ENCODE data around the gene LRRC15.

LRRC15 gene

DNA sequence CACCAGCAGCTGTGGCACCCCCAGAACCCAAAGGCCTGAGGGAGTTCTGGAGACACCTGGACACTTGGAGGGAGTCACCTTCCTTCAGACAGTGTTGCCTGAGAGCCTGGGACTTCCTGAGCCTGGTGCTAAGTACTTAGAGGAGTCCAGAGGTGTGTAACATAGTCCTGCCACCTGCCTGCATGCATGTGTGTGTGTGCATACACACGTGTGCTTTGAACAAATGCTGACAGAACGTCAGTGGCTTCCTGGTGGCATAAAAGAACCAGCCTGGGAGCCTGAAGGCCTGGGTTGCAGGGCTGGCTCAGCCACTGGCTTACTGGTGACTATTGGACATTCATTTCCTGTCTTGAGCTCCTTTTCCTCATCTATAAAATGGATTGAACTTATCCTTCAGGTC is 15.2 kb downstream of the LRRC15 start:
- H3K27me3 ChIP-seq = no peaks in the 10 kb centered on the region
- no peaks in the 10 kb centered on the region for H3K4me1 ChIP-seq
- no peak for DNase-seq
- no peak overlapping the region for H3K4me3 ChIP-seq (ENCODE audit: low read depth, low read length)
- TF ChIP-seq, protein P1, sequence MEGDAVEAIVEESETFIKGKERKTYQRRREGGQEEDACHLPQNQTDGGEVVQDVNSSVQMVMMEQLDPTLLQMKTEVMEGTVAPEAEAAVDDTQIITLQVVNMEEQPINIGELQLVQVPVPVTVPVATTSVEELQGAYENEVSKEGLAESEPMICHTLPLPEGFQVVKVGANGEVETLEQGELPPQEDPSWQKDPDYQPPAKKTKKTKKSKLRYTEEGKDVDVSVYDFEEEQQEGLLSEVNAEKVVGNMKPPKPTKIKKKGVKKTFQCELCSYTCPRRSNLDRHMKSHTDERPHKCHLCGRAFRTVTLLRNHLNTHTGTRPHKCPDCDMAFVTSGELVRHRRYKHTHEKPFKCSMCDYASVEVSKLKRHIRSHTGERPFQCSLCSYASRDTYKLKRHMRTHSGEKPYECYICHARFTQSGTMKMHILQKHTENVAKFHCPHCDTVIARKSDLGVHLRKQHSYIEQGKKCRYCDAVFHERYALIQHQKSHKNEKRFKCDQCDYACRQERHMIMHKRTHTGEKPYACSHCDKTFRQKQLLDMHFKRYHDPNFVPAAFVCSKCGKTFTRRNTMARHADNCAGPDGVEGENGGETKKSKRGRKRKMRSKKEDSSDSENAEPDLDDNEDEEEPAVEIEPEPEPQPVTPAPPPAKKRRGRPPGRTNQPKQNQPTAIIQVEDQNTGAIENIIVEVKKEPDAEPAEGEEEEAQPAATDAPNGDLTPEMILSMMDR (IDR thresholded peaks at IDR 0.05; ENCODE audit: low read depth, low read length) = no peak
- no peaks in the 10 kb centered on the region for H3K9me3 ChIP-seq
- H3K36me3 ChIP-seq = no peaks in the 10 kb centered on the region

DNA sequence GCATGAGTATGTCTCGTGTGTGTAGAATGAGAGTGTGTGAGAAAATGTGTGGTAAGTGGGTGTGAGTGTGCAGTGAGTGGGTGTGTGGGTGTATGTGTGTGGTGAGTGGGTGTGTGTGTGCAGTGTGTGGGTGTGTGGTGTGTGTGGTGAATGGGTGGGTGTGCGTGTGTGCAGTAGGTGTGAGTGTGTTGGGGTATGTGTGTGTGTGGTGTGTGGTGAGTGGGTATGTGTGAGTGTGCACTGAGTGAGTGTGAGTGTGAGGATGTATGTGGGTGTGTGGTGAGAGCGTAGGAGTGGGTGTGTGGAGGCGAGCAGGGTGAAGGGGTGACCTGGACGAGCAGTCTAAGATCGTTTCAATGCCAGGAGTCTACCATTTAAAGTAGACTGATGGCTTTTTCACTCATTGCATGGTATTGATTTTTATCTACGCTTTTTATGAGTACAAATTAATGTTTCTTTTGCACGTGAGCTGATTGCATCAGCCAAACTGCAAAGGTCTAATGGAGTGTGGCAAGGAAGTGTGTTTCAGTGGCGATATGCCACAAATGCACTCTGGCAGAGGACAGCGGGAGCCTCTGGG is 16.8 kb downstream of the LRRC15 start:
- Histone ChIP-seq H3K4me1 (no peaks in the 10 kb centered on the region), H3K27me3 (no peaks in the 10 kb centered on the region), H3K4me3 (ENCODE audit: low read depth, low read length) (no peak overlapping the region), H3K36me3 (no peaks in the 10 kb centered on the region), H3K9me3 (no peaks in the 10 kb centered on the region)
- no peak for DNase-seq
- TF ChIP-seq, protein P1 (IDR thresholded peaks at IDR 0.05; ENCODE audit: low read depth, low read length) = no peak

DNA sequence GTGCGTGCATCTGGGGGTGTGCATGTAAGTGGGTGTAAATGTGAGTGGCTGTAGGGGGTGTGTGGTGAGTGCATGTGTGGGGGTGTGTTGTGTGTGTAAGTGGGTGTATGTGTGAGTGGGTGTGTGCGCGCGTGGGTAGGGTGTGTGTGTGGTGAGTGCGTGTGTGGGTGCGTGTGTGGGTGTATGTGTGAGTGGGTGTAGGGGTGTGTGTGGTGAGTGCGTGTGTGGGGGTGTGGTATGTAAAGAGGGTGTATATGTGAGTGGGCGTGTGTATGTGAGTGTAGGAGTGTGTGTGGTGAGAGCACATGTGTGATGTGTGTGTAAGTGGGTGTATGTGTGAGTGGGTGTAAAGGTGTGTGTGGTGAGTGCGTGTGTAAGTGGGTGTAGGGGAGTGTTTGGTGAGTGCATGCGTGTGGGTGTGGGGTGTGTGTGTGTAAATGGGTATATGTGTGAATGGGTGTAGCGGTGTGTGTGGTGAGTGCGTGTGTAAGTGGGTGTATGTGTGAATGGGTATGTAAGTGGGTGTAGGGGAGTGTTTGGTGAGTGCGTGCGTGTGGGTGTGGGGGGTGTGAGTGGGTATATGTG is 17.5 kb downstream of the LRRC15 start:
- H3K4me1 ChIP-seq = no peaks in the 10 kb centered on the region
- TF ChIP-seq, protein P1 (IDR thresholded peaks at IDR 0.05; ENCODE audit: low read depth, low read length) = no peak
- no peaks in the 10 kb centered on the region for H3K9me3 ChIP-seq
- no peak for DNase-seq
- no peak overlapping the region for H3K4me3 ChIP-seq (ENCODE audit: low read depth, low read length)
- H3K36me3 ChIP-seq = no peaks in the 10 kb centered on the region
- H3K27me3 ChIP-seq = no peaks in the 10 kb centered on the region

DNA sequence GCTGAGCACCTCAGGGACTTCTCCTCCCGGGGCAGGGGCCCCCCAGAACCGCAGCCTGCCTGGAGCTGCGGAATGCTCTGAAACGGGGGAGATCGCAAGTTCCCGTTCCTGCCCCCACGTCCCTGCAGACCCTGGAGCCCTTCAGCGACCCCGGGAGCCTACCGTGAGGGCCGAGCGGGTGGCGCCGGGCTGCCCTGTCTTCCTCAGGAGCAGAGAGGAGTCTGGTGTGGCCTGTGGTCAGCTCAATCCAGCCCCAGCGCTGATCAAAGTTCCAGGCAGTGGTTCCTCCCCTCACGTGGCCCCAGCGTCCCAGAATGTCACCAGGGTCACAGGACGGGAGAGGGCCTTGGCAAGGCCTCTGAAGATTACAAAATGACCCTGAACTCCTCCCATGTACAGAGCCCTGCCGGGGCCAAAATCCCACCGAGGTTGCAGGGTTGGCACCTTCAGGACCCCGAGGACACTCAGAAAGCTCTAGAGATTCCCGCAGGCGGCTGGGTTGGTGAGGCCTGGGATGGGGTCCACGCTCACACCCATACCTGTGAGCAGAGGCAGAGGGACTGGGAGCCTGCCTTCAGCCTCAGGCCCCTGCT is 18.4 kb downstream of the LRRC15 start, which contains the start of gene CPN2:
Gene CPN2, minus strand, starts transcription at position 249 of the 593 bp plus-strand sequence. CDS start 8,626 bp downstream, outside the sequence.
- no peaks in the 10 kb centered on the region for H3K36me3 ChIP-seq
- TF ChIP-seq, protein P1 (IDR thresholded peaks at IDR 0.05; ENCODE audit: low read depth, low read length) = no peak
- no peak for DNase-seq
- H3K9me3 ChIP-seq = no peaks in the 10 kb centered on the region
- H3K4me3 ChIP-seq (ENCODE audit: low read depth, low read length) = no peak within 1 kb of the TSS
- H3K4me1 ChIP-seq = no peaks in the 10 kb centered on the region
- no peaks in the 10 kb centered on the region for H3K27me3 ChIP-seq

DNA sequence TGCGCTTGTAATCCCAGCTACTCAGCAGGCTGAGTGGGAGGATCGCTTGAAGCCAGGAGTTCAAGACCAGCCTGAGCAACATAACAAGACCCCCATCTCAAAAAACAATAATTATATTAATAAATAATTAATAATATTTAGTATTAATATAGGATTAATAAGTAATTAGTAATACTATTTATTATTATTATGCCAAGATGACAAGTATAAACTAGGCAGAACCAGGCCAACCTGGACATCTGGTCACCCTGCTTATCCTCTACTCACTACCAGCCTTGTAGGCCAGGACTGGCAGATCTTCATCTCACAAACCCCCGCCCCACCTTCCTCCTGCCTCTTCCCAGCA is 18.8 kb downstream of the LRRC15 start:
- TF ChIP-seq, protein P1 (IDR thresholded peaks at IDR 0.05; ENCODE audit: low read depth, low read length) = no peak
- no peaks in the 10 kb centered on the region for H3K9me3 ChIP-seq
- no peaks in the 10 kb centered on the region for H3K36me3 ChIP-seq

DNA sequence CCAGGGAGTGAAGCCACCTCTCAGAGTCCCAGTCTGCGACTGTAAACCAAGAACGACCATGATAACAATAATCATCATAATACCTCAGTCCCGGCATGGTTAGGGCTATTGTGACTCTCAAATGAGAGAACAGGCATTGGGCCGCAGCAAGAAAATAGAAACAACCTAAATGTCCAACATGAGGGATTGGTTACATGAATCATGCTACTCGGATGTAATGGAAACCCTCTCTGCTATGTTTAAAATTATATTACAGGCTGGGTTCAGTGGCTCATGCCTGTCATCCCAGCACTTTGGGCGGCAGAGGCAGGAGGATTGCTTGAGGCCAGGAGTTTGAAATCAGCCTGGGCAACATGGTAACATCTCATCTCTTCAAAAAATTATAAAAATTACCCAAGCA is 21.2 kb downstream of the LRRC15 start:
- no peaks in the 10 kb centered on the region for H3K9me3 ChIP-seq
- no peaks in the 10 kb centered on the region for H3K36me3 ChIP-seq
- no peak overlapping the region for H3K4me3 ChIP-seq (ENCODE audit: low read depth, low read length)
- TF ChIP-seq, protein P1 (IDR thresholded peaks at IDR 0.05; ENCODE audit: low read depth, low read length) = no peak
- no peaks in the 10 kb centered on the region for H3K27me3 ChIP-seq
- H3K4me1 ChIP-seq = no peaks in the 10 kb centered on the region
- DNase-seq = no peak

More for the DNA sequence above, 18.8 kb downstream of the LRRC15 start:
- H3K4me3 ChIP-seq (ENCODE audit: low read depth, low read length) = no peak overlapping the region
- H3K27me3 ChIP-seq = no peaks in the 10 kb centered on the region
- H3K4me1 ChIP-seq = no peaks in the 10 kb centered on the region
- no peak for DNase-seq
